ENCODE measurements around the gene LAMA2.

DNA sequence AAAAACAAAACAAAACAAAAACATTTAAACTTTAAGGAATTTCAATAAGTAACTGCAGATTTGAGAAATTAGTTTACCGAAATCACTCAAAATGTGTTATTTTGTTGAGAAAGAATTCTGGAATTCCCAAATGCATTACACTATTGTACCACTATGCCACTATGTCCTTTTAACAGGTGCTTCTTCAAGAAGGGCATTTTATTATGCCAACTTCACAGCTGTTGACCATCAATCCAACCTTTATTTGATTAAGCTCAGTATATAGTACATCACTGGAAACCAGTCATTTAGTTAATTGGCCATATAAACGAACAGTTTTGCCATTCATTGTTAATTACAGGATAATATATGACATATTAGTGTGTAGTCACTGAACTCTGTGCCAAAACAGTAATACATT lies 605.4 kb downstream of the LAMA2 start:
- TF ChIP-seq, protein P1, sequence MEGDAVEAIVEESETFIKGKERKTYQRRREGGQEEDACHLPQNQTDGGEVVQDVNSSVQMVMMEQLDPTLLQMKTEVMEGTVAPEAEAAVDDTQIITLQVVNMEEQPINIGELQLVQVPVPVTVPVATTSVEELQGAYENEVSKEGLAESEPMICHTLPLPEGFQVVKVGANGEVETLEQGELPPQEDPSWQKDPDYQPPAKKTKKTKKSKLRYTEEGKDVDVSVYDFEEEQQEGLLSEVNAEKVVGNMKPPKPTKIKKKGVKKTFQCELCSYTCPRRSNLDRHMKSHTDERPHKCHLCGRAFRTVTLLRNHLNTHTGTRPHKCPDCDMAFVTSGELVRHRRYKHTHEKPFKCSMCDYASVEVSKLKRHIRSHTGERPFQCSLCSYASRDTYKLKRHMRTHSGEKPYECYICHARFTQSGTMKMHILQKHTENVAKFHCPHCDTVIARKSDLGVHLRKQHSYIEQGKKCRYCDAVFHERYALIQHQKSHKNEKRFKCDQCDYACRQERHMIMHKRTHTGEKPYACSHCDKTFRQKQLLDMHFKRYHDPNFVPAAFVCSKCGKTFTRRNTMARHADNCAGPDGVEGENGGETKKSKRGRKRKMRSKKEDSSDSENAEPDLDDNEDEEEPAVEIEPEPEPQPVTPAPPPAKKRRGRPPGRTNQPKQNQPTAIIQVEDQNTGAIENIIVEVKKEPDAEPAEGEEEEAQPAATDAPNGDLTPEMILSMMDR (IDR thresholded peaks at IDR 0.05): no peak
- TF ChIP-seq POLR2A (IDR thresholded peaks at IDR 0.05): no peak
